Measurements from ENCODE around the gene MRPL36. TPM values are rescaled to one million over a fixed set of nuclear protein-coding genes. Genes with fewer than 3 reads are reported as not detected.

The MRPL36 gene
- total RNA-seq, 2 experiments from 2014 or later: 41.5 to 46.9 TPM

DNA sequence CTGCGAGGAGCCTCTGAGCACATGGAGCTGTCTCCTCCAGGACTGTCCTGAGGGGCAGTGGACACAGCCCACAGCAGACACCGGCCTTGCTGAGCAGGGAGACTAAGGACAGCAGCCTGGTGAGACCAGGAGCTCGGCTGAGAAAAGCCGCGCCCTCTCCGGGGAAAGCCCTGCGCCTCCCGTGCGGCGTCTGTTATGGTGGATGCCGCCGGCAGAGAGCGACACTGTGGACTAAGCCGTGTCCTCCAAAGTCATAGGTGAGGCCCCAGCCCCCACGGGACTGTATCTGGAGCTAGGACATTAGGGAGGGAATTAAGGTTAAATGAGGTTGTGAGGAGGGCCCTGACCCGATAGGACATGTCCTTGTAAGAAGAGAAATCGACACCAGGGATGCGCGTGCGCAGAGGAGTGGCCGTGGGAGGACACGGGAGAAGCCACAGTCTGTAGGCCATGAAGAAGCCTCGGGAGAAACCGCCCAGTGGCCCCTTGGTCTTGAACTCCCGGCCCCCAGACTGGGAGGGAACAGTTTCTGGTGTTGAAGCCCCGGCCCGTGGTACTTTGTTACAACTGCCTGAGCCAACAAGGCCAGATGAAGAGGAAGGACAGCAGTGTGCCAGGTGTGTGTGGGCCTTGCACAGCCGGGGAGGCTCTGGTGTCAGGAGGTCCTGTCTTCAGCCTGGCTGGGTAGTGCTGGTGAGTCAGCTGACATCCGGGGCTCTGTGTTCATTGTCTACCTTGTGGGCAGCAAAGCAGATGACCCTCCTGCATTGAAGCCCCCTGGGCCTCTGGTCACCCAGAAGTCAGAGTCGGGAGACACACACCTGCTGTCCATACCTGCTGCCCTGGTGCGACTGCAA lies 22.1 kb downstream of the MRPL36 start:
- ChIA-PET POLR2A (no interaction called here), CTCF (no interaction called here)
- Mint-ChIP-seq H3K36me3 (ENCODE audit: low read depth) (no peaks in the 10 kb centered on the region), H3K4me3 (no peak overlapping the region), H3K9me3 (no peaks in the 10 kb centered on the region), H3K4me1 (peaks cover 6% of the 10 kb centered on the region), H3K27ac (peak overlapping the region; percentile 2), H3K27me3 (peaks cover 4% of the 10 kb centered on the region)
- no peak for DNase-seq

GRCh38 chr5:1776831-1777230 lies 22.8 kb downstream of the MRPL36 start:
- H3K9me3 Mint-ChIP-seq: no peaks in the 10 kb centered on the region
- CTCF ChIA-PET: interaction anchor here (0.7 kb wide), 1 partner anchor 107 kb away, joined by 3 read pairs; no protein-coding TSS in a partner anchor
- H3K27me3 Mint-ChIP-seq: peaks cover 6% of the 10 kb centered on the region
- H3K27ac Mint-ChIP-seq: no peak overlapping the region
- POLR2A ChIA-PET: no interaction called here
- no peak for DNase-seq
- no peaks in the 10 kb centered on the region for H3K36me3 Mint-ChIP-seq (ENCODE audit: low read depth)
- H3K4me1 Mint-ChIP-seq: peaks cover 2% of the 10 kb centered on the region
- no peak overlapping the region for H3K4me3 Mint-ChIP-seq

DNA sequence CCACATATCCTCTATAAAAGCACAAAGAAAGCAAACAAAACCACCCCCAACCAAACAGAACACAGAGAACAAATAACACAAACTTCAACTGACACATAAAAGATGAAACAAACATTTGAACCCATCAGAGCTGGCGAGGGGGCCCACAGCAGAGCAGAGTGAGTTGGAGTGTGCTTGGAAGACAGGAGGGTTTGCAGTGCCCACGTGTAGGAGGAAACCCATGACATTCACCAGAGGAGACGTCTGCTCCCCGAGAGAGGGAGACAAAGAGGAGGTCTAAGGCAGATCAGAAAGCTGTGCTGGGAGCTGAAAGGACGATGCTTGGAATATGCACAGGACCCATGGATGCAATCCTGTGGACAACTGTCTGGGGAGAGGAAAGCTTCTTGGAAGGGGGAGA lies 27.0 kb downstream of the MRPL36 start:
- Mint-ChIP-seq H3K4me3 (no peak overlapping the region), H3K27me3 (peaks cover 6% of the 10 kb centered on the region), H3K36me3 (ENCODE audit: low read depth) (no peaks in the 10 kb centered on the region), H3K27ac (no peak overlapping the region), H3K4me1 (no peaks in the 10 kb centered on the region), H3K9me3 (no peaks in the 10 kb centered on the region)
- ChIA-PET CTCF (no interaction called here), POLR2A (no interaction called here)
- no peak for DNase-seq

- Mint-ChIP-seq H3K4me3 (no peak overlapping the region), H3K27me3 (peaks cover 6% of the 10 kb centered on the region), H3K27ac (no peak overlapping the region), H3K9me3 (no peaks in the 10 kb centered on the region), H3K4me1 (no peaks in the 10 kb centered on the region), H3K36me3 (ENCODE audit: low read depth) (no peaks in the 10 kb centered on the region)
- no peak for DNase-seq
- CTCF ChIA-PET: no interaction called here
- POLR2A ChIA-PET: no interaction called here
Measured at GRCh38 chr5:1771149-1772065, 28.2 kb downstream of the MRPL36 start.

DNA sequence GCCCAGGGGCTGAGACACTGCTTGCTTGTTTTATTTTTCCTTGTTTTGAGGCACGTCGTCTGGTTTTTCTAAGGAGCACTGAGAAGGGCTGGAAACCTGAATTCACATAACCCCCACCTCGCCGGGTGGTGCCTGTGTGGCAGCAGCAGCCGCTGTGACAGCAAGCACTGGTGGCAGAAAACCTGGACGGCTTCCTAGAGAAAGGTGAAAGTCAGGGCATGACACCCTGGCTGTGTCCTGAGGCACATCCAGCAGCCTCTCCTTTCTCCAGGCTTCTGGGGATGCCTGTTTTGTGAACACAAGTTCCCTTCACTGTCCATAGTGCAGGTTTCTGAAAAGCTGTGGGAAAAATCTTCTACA lies 29.2 kb downstream of the MRPL36 start:
- no peak for DNase-seq
- Mint-ChIP-seq H3K36me3 (ENCODE audit: low read depth) (no peaks in the 10 kb centered on the region), H3K4me1 (peaks cover 5% of the 10 kb centered on the region), H3K27me3 (peaks cover 6% of the 10 kb centered on the region), H3K9me3 (no peaks in the 10 kb centered on the region), H3K4me3 (no peak overlapping the region), H3K27ac (no peak overlapping the region)
- ChIA-PET CTCF (no interaction called here), POLR2A (no interaction called here)

- no peaks in the 10 kb centered on the region for H3K9me3 Mint-ChIP-seq
- ChIA-PET CTCF (no interaction called here), POLR2A (no interaction called here)
- DNase-seq: no peak
- H3K4me1 Mint-ChIP-seq: peaks cover 5% of the 10 kb centered on the region
- H3K27ac Mint-ChIP-seq: no peak overlapping the region
- H3K4me3 Mint-ChIP-seq: no peak overlapping the region
- H3K27me3 Mint-ChIP-seq: peaks cover 6% of the 10 kb centered on the region
- no peaks in the 10 kb centered on the region for H3K36me3 Mint-ChIP-seq (ENCODE audit: low read depth)
Measured at GRCh38 chr5:1769752-1770442, 29.7 kb downstream of the MRPL36 start.

DNA sequence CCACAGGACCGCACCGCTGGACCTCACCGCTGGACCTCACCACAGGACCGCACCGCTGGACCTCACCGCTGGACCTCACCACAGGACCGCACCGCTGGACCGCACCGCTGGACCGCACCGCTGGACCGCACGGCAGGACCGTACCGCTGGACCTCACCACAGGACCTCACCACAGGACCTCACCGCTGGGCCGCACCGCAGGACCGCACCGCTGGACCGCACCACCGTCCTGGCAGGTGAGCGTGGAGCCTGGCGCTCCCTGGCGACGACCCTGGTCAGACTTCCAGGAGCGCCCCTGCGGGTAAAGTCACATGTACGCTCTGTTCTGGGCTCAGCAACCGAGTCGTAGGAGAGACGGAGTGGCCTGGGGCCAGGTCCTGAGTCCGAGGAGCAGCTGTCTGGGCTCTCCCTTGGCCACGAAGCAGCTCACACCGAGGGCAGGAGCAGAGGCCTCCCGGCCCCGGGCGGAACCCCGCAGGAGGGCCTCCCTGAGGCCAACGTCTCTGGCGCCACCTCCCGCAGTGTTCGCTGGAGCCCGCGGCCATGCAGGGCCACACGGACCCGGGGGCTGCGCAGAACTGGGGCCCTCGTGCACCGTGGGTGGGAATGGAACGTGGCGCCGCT lies 30.5 kb downstream of the MRPL36 start:
- no peak overlapping the region for H3K4me3 Mint-ChIP-seq
- peaks cover 8% of the 10 kb centered on the region for H3K27me3 Mint-ChIP-seq
- H3K9me3 Mint-ChIP-seq: no peaks in the 10 kb centered on the region
- no peaks in the 10 kb centered on the region for H3K36me3 Mint-ChIP-seq (ENCODE audit: low read depth)
- H3K4me1 Mint-ChIP-seq: peaks cover 5% of the 10 kb centered on the region
- CTCF ChIA-PET: no interaction called here
- no peak overlapping the region for H3K27ac Mint-ChIP-seq
- no peak for DNase-seq
- POLR2A ChIA-PET: no interaction called here

DNA sequence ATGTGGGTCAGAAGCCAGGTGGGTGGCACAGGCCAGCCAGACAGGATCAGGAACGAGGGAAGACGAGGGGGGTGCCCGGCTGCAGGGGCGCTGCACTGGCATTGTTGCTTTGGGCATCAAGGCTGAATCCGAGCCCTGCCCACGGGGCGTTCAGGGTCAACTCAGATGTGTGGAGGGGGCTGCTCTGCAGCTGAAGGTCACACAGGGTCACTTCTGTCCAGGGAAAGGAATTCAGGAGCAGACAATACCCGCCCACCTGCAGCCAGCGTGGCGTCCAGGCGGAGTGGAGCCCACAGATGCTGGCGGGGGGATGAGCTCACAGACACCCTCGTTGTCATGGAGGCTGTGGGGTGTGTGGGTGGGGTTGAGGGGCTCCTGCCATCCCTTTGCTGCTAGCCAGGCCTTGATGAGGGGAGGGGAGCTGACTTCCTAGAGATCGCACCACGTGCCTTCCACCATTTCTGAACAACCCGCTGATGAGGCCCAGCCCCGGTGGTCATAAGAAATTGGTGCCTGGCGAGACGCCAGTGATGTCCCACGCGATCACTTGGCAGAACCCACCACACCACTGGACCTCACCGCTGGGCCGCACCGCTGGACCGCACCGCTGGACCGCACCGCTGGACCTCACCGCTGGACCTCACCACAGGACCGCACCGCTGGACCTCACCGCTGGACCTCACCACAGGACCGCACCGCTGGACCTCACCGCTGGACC lies 31.2 kb downstream of the MRPL36 start:
- CTCF ChIA-PET: no interaction called here
- POLR2A ChIA-PET: no interaction called here
- H3K4me1 Mint-ChIP-seq: peaks cover 5% of the 10 kb centered on the region
- no peaks in the 10 kb centered on the region for H3K9me3 Mint-ChIP-seq
- peaks cover 12% of the 10 kb centered on the region for H3K27me3 Mint-ChIP-seq
- no peak overlapping the region for H3K27ac Mint-ChIP-seq
- H3K36me3 Mint-ChIP-seq (ENCODE audit: low read depth): no peaks in the 10 kb centered on the region
- H3K4me3 Mint-ChIP-seq: no peak overlapping the region
- DNase-seq: no peak

- Mint-ChIP-seq H3K36me3 (ENCODE audit: low read depth) (no peaks in the 10 kb centered on the region), H3K4me3 (no peak overlapping the region), H3K27ac (no peak overlapping the region), H3K4me1 (peaks cover 5% of the 10 kb centered on the region), H3K9me3 (no peaks in the 10 kb centered on the region), H3K27me3 (peaks cover 11% of the 10 kb centered on the region)
- CTCF ChIA-PET: no interaction called here
- POLR2A ChIA-PET: no interaction called here
- no peak for DNase-seq
Measured at GRCh38 chr5:1767524-1768282, 31.9 kb downstream of the MRPL36 start.

- H3K27ac Mint-ChIP-seq: no peak overlapping the region
- DNase-seq: no peak
- CTCF ChIA-PET: no interaction called here
Measured at GRCh38 chr5:1765880-1766235, 33.8 kb downstream of the MRPL36 start.

GRCh38 chr5:1765141-1765879 lies 34.3 kb downstream of the MRPL36 start:
- H3K27ac Mint-ChIP-seq: no peak overlapping the region
- H3K27me3 Mint-ChIP-seq: peaks cover 6% of the 10 kb centered on the region
- no peaks in the 10 kb centered on the region for H3K36me3 Mint-ChIP-seq (ENCODE audit: low read depth)
- ChIA-PET CTCF (no interaction called here), POLR2A (interaction anchor here (0.5 kb wide), 1 partner anchor 36 kb away, joined by 3 read pairs; no protein-coding TSS in a partner anchor)
- no peak overlapping the region for H3K4me3 Mint-ChIP-seq
- no peak for DNase-seq
- peaks cover 5% of the 10 kb centered on the region for H3K4me1 Mint-ChIP-seq
- no peaks in the 10 kb centered on the region for H3K9me3 Mint-ChIP-seq

More at GRCh38 chr5:1765880-1766235, 33.8 kb downstream of the MRPL36 start:
- Mint-ChIP-seq H3K4me3 (no peak overlapping the region), H3K36me3 (ENCODE audit: low read depth) (no peaks in the 10 kb centered on the region), H3K27me3 (peaks cover 6% of the 10 kb centered on the region), H3K4me1 (peaks cover 5% of the 10 kb centered on the region), H3K9me3 (no peaks in the 10 kb centered on the region)
- POLR2A ChIA-PET: no interaction called here

All from activated CD4-positive, alpha-beta T cell treated with anti-CD3 and anti-CD28 coated beads, Interleukin-2, amount 10 ng/mL, durations not matched to agents 7 days and 5 days (primary cell).